GM18519 (cell line): ENCODE data around the gene ERBB4.
"Not testable (repeated sequence)": the region's sequence is repeated elsewhere in the genome, so short reads cannot be mapped to it uniquely, and the experiment has no call there.

Experiments used
- ATAC-seq: cut with Tn5 transposase; IDR thresholded peaks from one replicate; pipeline ENCODE4 v1.9.1; 2021; ENCODE audit warnings: mild to moderate bottlenecking, moderate library complexity; ENCODE audit not compliant: unreplicated experiment, low FRiP score

The ERBB4 gene

GRCh38 chr2:212237350-212238095 lies 301.1 kb downstream of the ERBB4 start:
- ATAC-seq = no peak

GRCh38 chr2:212228743-212229171 lies 309.8 kb downstream of the ERBB4 start:
- ATAC-seq = no peak

GRCh38 chr2:212227755-212228154 lies 310.8 kb downstream of the ERBB4 start:
- no peak for ATAC-seq

GRCh38 chr2:212226114-212226513 lies 312.5 kb downstream of the ERBB4 start:
- ATAC-seq = no peak

- ATAC-seq = no peak
Measured at GRCh38 chr2:212223696-212224095, 314.9 kb downstream of the ERBB4 start.

- peak; percentile 87 for ATAC-seq
Measured at GRCh38 chr2:212213191-212213590, 325.4 kb downstream of the ERBB4 start.

- no peak for ATAC-seq
Measured at GRCh38 chr2:212208467-212208866, 330.1 kb downstream of the ERBB4 start.

- ATAC-seq = no peak
Measured at GRCh38 chr2:212197776-212198175, 340.8 kb downstream of the ERBB4 start.

GRCh38 chr2:212195626-212196025 lies 343.0 kb downstream of the ERBB4 start:
- ATAC-seq = no peak

- ATAC-seq = no peak
Measured at GRCh38 chr2:212194396-212194795, 344.2 kb downstream of the ERBB4 start.

- no peak for ATAC-seq
Measured at GRCh38 chr2:212193803-212194202, 344.8 kb downstream of the ERBB4 start.

- ATAC-seq = no peak
Measured at GRCh38 chr2:212193056-212193455, 345.5 kb downstream of the ERBB4 start.

- not testable (repeated sequence) for ATAC-seq
Measured at GRCh38 chr2:212191438-212191837, 347.2 kb downstream of the ERBB4 start.

- no peak for ATAC-seq
Measured at GRCh38 chr2:212186166-212186565, 352.4 kb downstream of the ERBB4 start.

- ATAC-seq = no peak
Measured at GRCh38 chr2:212181646-212182045, 357.0 kb downstream of the ERBB4 start.

- ATAC-seq = no peak
Measured at GRCh38 chr2:212180408-212181083, 358.1 kb downstream of the ERBB4 start.

GRCh38 chr2:212177724-212178123 lies 360.9 kb downstream of the ERBB4 start:
- ATAC-seq = no peak

- no peak for ATAC-seq
Measured at GRCh38 chr2:212176151-212176550, 362.5 kb downstream of the ERBB4 start.

- ATAC-seq = no peak
Measured at GRCh38 chr2:212173756-212174510, 364.7 kb downstream of the ERBB4 start.

GRCh38 chr2:212173331-212173730 lies 365.3 kb downstream of the ERBB4 start:
- ATAC-seq = no peak

- ATAC-seq = no peak
Measured at GRCh38 chr2:212170382-212170781, 368.2 kb downstream of the ERBB4 start.
